ENCODE data around the gene AP4B1.

- TF ChIP-seq CTCF (IDR thresholded peaks at IDR 0.05) (no peak), POLR2A (IDR thresholded peaks at IDR 0.05) (no peak)
These were observed 50.4 kb downstream of the AP4B1 start for GRCh38 chr1:113854234-113854633.

All from breast epithelium (tissue), 3 donors.